Fibroblast of the aortic adventitia (primary cell): Measurements from ENCODE around the gene FGF12. TPM values are rescaled to one million over a fixed set of nuclear protein-coding genes. Genes with fewer than 3 reads are reported as not detected.

Source experiments
- DNase-seq: peaks from one replicate; pipeline ENCODE4 v3.0.0-alpha.2; 2010; ENCODE audit warnings: low read depth
- H3K4me3 ChIP-seq: 2 replicates; pipeline ENCODE4 v1.5.1; 2011; ENCODE audit warnings: low read depth, mild to moderate bottlenecking, control low read depth, low read length, moderate library complexity
- total RNA-seq: library from RNA; depleted of rRNA; stranded (reverse); fragments of >200 nt; gene quantifications from 2 replicates; pipeline ENCODE4 v1.2.3, GENCODE V29; 2012; ENCODE audit warnings: low replicate concordance
- TF ChIP-seq, protein P1 (sequence below): IDR thresholded peaks from 2 replicates; pipeline ENCODE4 v1.5.1; 2011; ENCODE audit warnings: mild to moderate bottlenecking, low read length, control low read depth, inconsistent platforms; ENCODE audit not compliant: insufficient read depth

FGF12 gene
- total RNA-seq, 1 donor = 0.36 TPM

DNA sequence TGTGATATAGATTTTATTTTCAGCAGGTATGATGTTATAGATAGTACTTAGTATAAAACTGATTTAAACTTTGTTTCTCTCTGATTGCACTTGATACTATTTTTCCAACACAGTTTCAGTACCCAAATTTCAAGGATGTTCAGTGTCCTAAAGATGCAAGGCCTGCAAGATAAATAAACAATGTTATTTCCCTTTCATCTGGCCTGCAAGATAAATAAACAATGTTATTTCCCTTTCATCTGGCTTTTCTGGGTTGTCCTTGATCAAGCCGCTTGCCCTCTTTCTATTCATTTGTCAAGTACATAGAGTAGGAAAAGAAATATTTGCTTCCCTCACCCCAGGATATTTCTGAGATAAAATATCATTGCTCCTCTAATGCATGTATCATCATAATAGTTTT, 571.0 kb downstream of the FGF12 start:
- TF ChIP-seq, protein P1, sequence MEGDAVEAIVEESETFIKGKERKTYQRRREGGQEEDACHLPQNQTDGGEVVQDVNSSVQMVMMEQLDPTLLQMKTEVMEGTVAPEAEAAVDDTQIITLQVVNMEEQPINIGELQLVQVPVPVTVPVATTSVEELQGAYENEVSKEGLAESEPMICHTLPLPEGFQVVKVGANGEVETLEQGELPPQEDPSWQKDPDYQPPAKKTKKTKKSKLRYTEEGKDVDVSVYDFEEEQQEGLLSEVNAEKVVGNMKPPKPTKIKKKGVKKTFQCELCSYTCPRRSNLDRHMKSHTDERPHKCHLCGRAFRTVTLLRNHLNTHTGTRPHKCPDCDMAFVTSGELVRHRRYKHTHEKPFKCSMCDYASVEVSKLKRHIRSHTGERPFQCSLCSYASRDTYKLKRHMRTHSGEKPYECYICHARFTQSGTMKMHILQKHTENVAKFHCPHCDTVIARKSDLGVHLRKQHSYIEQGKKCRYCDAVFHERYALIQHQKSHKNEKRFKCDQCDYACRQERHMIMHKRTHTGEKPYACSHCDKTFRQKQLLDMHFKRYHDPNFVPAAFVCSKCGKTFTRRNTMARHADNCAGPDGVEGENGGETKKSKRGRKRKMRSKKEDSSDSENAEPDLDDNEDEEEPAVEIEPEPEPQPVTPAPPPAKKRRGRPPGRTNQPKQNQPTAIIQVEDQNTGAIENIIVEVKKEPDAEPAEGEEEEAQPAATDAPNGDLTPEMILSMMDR = no peak
- no peak overlapping the region for H3K4me3 ChIP-seq
- no peak for DNase-seq

DNA sequence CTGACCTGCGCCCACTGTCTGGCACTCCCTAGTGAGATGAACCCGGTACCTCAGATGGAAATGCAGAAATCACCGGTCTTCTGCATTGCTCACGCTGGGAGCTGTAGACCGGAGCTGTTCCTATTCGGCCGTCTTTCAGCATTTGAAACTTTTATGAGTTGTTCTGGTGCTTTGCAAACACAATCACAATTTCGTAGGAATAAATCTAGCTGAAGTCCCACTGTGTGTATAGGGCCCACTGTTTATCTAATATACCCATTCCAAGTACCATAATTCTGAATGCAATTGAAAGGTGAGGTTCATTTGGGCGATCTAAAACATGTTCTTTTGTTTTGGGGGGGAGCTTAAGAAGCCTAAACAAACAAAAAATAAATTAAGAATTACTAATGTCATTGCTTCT, 572.1 kb downstream of the FGF12 start:
- TF ChIP-seq, protein P1 = no peak
- DNase-seq = no peak
- H3K4me3 ChIP-seq = no peak overlapping the region

- TF ChIP-seq, protein P1 = no peak
- no peak for DNase-seq
- no peak overlapping the region for H3K4me3 ChIP-seq
Measured at GRCh38 chr3:192133271-192133670, 594.1 kb downstream of the FGF12 start.

- TF ChIP-seq, protein P1 = peak; percentile 71
- DNase-seq = peak; percentile 50
- H3K4me3 ChIP-seq = no peak overlapping the region
Measured at GRCh38 chr3:192130534-192131132, 596.7 kb downstream of the FGF12 start.

GRCh38 chr3:192129586-192129985, 597.8 kb downstream of the FGF12 start:
- TF ChIP-seq, protein P1 = no peak
- H3K4me3 ChIP-seq = no peak overlapping the region
- no peak for DNase-seq

- TF ChIP-seq, protein P1 = no peak
- no peak for DNase-seq
Measured at GRCh38 chr3:192128922-192129321, 598.4 kb downstream of the FGF12 start.

DNA sequence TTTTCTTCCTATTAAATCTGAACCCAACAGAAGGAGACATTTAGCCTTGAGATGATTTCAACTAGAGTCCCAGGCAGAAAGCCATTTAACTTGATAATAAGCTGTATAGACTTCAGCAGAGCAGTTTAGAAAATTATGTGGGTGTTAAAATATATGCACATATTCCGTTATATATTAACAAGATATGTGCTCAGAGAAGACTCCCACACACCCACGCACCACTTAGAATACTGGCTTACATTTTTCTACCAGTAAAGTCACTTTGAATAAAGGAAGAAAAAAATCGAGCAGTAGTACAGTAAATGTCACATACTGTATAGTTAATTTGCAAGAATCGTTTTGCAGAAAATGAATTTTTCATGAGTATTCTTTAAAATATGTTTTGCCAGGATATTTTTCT, 599.3 kb downstream of the FGF12 start:
- TF ChIP-seq, protein P1 = no peak
- no peak overlapping the region for H3K4me3 ChIP-seq
- no peak for DNase-seq

More at GRCh38 chr3:192128922-192129321, 598.4 kb downstream of the FGF12 start:
- no peak overlapping the region for H3K4me3 ChIP-seq
